ENCODE measurements around the gene LBHD1. TPM values are rescaled to one million over a fixed set of nuclear protein-coding genes. Genes with fewer than 3 reads are reported as not detected.

LBHD1 gene
- total RNA-seq, 3 donors from 2014 or later = 7.4 to 10.6 (median 10.6) TPM

GRCh38 chr11:62614275-62614674, 57.8 kb downstream of the LBHD1 start:
- no peak overlapping the region for H3K4me3 ChIP-seq
- H3K9me3 ChIP-seq = no peaks in the 10 kb centered on the region
- intact Hi-C loops (cut with DNase I, micrococcal nuclease) = no loop called here
- no peak for ATAC-seq
- H3K4me1 ChIP-seq (ENCODE audit: low read depth) = peaks cover 14% of the 10 kb centered on the region
- TF ChIP-seq CTCF (IDR thresholded peaks at IDR 0.05) = no peak
- no peak for DNase-seq
- no peaks in the 10 kb centered on the region for H3K36me3 ChIP-seq (ENCODE audit: low read depth)

GRCh38 chr11:62613291-62613778, 58.7 kb downstream of the LBHD1 start:
- no peaks in the 10 kb centered on the region for H3K36me3 ChIP-seq (ENCODE audit: low read depth)
- DNase-seq (no peak), ATAC-seq (peak; percentile 2)
- TF ChIP-seq CTCF (IDR thresholded peaks at IDR 0.05) = no peak
- no peaks in the 10 kb centered on the region for H3K9me3 ChIP-seq
- no peak overlapping the region for H3K4me3 ChIP-seq
- intact Hi-C loops (cut with DNase I, micrococcal nuclease) = no loop called here
- H3K4me1 ChIP-seq (ENCODE audit: low read depth) = peaks cover 14% of the 10 kb centered on the region

Other genes starting within 250 kb of the LBHD1 start
- 1,000 to 10,000 TPM in 1 of 3 donors, 100 to 1,000 TPM in 2; 473 to 1,283 (median 535) TPM for gene AHNAK, start 125.5 kb downstream of the LBHD1 start, total RNA-seq
- 1,000 to 10,000 TPM; 1,059 to 1,365 (median 1,164) TPM for gene EEF1G, start 98.4 kb downstream of the LBHD1 start, total RNA-seq
- gene TUT1, start 80.7 kb downstream of the LBHD1 start, total RNA-seq = 10 to 100 TPM; 11.9 to 19.8 (median 13.3) TPM
- gene MTA2, start 70.4 kb downstream of the LBHD1 start, total RNA-seq = 10 to 100 TPM; 70.7 to 92.1 (median 89.6) TPM
- 10 to 100 TPM; 54.6 to 57.7 (median 57.7) TPM for gene EML3, start 59.5 kb downstream of the LBHD1 start, total RNA-seq
- 10 to 100 TPM in 1 of 3 donors, 1 to 10 TPM in 2; 2.7 to 11.9 (median 3.8) TPM for gene ROM1, start 59.0 kb downstream of the LBHD1 start, total RNA-seq
- gene B3GAT3, start 50.3 kb downstream of the LBHD1 start, total RNA-seq = 10 to 100 TPM; 27.3 to 34.2 (median 29.1) TPM
- gene GANAB, start 25.7 kb downstream of the LBHD1 start, total RNA-seq = 100 to 1,000 TPM; 202 to 232 (median 223) TPM
- gene INTS5, start 19.0 kb downstream of the LBHD1 start, total RNA-seq = 10 to 100 TPM; 15.4 to 17.6 (median 16.7) TPM
- 10 to 100 TPM; 39.7 to 54.2 (median 53.1) TPM for gene C11orf98, start 7.1 kb downstream of the LBHD1 start, total RNA-seq
- 10 to 100 TPM; 11.6 to 18.6 (median 13.3) TPM for gene CSKMT, start 7.0 kb downstream of the LBHD1 start, total RNA-seq
- gene UQCC3, start 594 bp downstream of the LBHD1 start, total RNA-seq = 10 to 100 TPM in 2 of 3 donors, 1 to 10 TPM in 1; 9.0 to 12.1 (median 10.8) TPM
- gene UBXN1, start 6.8 kb upstream of the LBHD1 start, total RNA-seq = 100 to 1,000 TPM in 1 of 3 donors, 10 to 100 TPM in 2; 79.2 to 138 (median 87.3) TPM
- 10 to 100 TPM in 1 of 3 donors, 1 to 10 TPM in 2; 1.2 to 11.5 (median 5.6) TPM for gene LRRN4CL, start 17.3 kb upstream of the LBHD1 start, total RNA-seq
- gene BSCL2, start 35.2 kb upstream of the LBHD1 start, total RNA-seq = 10 to 100 TPM; 59.0 to 63.4 (median 61.0) TPM
- gene GNG3, start 35.4 kb upstream of the LBHD1 start, total RNA-seq = 1 to 10 TPM in 1 of 3 donors, under 1 TPM in 2; 0.35 to 5.2 (median 0.92) TPM
- 10 to 100 TPM; 53.0 to 70.3 (median 58.6) TPM for gene HNRNPUL2, start 55.2 kb upstream of the LBHD1 start, total RNA-seq
- gene TTC9C, start 56.2 kb upstream of the LBHD1 start, total RNA-seq = 10 to 100 TPM; 27.7 to 31.8 (median 29.3) TPM
- 10 to 100 TPM; 10.9 to 15.6 (median 13.0) TPM for gene ZBTB3, start 81.9 kb upstream of the LBHD1 start, total RNA-seq
- gene POLR2G, start 89.3 kb upstream of the LBHD1 start, total RNA-seq = 10 to 100 TPM; 39.4 to 49.6 (median 41.5) TPM
- gene TAF6L, start 99.1 kb upstream of the LBHD1 start, total RNA-seq = 10 to 100 TPM; 17.0 to 23.5 (median 17.1) TPM
- gene TMEM179B, start 115.1 kb upstream of the LBHD1 start, total RNA-seq = 10 to 100 TPM; 39.8 to 62.2 (median 54.0) TPM
- 10 to 100 TPM; 12.8 to 16.6 (median 14.8) TPM for gene TMEM223, start 119.7 kb upstream of the LBHD1 start, total RNA-seq
- gene NXF1, start 133.2 kb upstream of the LBHD1 start, total RNA-seq = 100 to 1,000 TPM in 1 of 3 donors, 10 to 100 TPM in 2; 46.7 to 103 (median 55.0) TPM
- 10 to 100 TPM; 38.7 to 44.3 (median 41.7) TPM for gene STX5, start 159.8 kb upstream of the LBHD1 start, total RNA-seq
- gene TEX54, start 160.6 kb upstream of the LBHD1 start, total RNA-seq = not detected
- gene WDR74, start 167.3 kb upstream of the LBHD1 start, total RNA-seq = 10 to 100 TPM; 35.0 to 42.4 (median 38.8) TPM
- gene SLC3A2, start 208.6 kb upstream of the LBHD1 start, total RNA-seq = 100 to 1,000 TPM; 116 to 127 (median 124) TPM
- gene CHRM1, start 249.1 kb upstream of the LBHD1 start, total RNA-seq = 1 to 10 TPM in 1 of 3 donors, under 1 TPM in 2; 0.89 to 1.4 (median 0.96) TPM

All from mucosa of descending colon (tissue), 3 donors.